Endothelial cell of umbilical vein (primary cell): ENCODE results near the gene C20orf173. TPM values are rescaled to one million over a fixed set of nuclear protein-coding genes. Genes with fewer than 3 reads are reported as not detected.

Experiments
- BruUV-seq: library from RNA; stranded (reverse); fragments of 400-500 nt; replicated peaks from 2 replicates; lab custom pipeline; 2021; lab: Mats Ljungman, UMichigan
- CTCF ChIA-PET: fragments of 300-600, 350-600 bp; sonication (Branson Sonifier 250); formaldehyde crosslinking; loops from one replicate; lab custom pipeline; 2021; ENCODE audit warnings: antibody characterized with exemption, inconsistent platforms; lab: Charles Lee
- POLR2A ChIA-PET: fragments of 300-600, 350-600 bp; sonication (Branson Sonifier 250); formaldehyde crosslinking; loops from one replicate; lab custom pipeline; 2021; ENCODE audit warnings: antibody characterized with exemption, inconsistent platforms; lab: Charles Lee
- DNase-seq: peaks from one replicate; pipeline ENCODE4 v3.0.0-alpha.2; 2011; ENCODE audit warnings: low read depth, low spot score
- FAIRE-seq: peaks from 2 replicates; lab custom pipeline; 2011; peaks lifted over from hg19 to GRCh38; lab: Jason Lieb, UNC
- H2AFZ ChIP-seq: 2 replicates; pipeline ENCODE4 v1.6.0; 2012; ENCODE audit warnings: low read depth, low read length, control low read depth, inconsistent platforms
- H3K27ac ChIP-seq: 2 replicates; pipeline ENCODE4 v1.5.1; 2011; ENCODE audit warnings: low read depth, mild to moderate bottlenecking, control low read depth, low read length, moderate library complexity; ENCODE audit not compliant: insufficient read depth
- H3K27me3 ChIP-seq, 2 experiments: 2 replicates each; pipeline versions ENCODE4 v1.6.0 to v1.6.1; 2011; ENCODE audit warnings: low read length in 2 of 2, mixed read lengths in 1 of 2; ENCODE audit not compliant: control insufficient read depth in 2 of 2, insufficient read depth in 2 of 2
- H3K36me3 ChIP-seq, 2 experiments: 2 replicates in 1 of 2; 3 replicates in 1 of 2; pipeline ENCODE4 v1.5.1; 2011; ENCODE audit warnings: low read length in 2 of 2, mild to moderate bottlenecking in 1 of 2, moderate library complexity in 1 of 2; ENCODE audit not compliant: control insufficient read depth in 2 of 2, insufficient read depth in 2 of 2; ENCODE audit errors: extremely low read depth in 1 of 2
- H3K4me1 ChIP-seq: 3 replicates; pipeline ENCODE4 v1.5.1; 2011; ENCODE audit warnings: mild to moderate bottlenecking, low read length; ENCODE audit not compliant: control insufficient read depth, insufficient read depth; ENCODE audit errors: extremely low read depth
- H3K4me2 ChIP-seq: 2 replicates; pipeline ENCODE4 v1.6.1; 2011; ENCODE audit warnings: low read length, control low read depth, mixed read lengths; ENCODE audit not compliant: insufficient read depth
- H3K4me3 ChIP-seq, 3 experiments: fragments of 200-600 bp in 1 of 3; sonication (generic), shearing (Covaris generic) in 1 of 3; replicated peaks in 1 of 3; 2 replicates each; pipeline ENCODE4 v1.5.1; 2011 to 2016; ENCODE audit warnings: control low read depth in 3 of 3, low read length in 3 of 3, mild to moderate bottlenecking in 2 of 3, inconsistent platforms in 1 of 3, low read depth in 1 of 3, moderate library complexity in 1 of 3; ENCODE audit not compliant: insufficient read depth in 1 of 3
- H3K79me2 ChIP-seq: 2 replicates; pipeline ENCODE4 v1.6.0; 2012; ENCODE audit warnings: low read length, inconsistent platforms; ENCODE audit not compliant: control insufficient read depth, insufficient read depth
- H3K9ac ChIP-seq: replicated peaks from 2 replicates; pipeline ENCODE3; 2011; ENCODE audit warnings: low read length, control low read depth; ENCODE audit not compliant: insufficient read depth; ENCODE audit errors: extremely low read depth
- H3K9me1 ChIP-seq: replicated peaks from 3 replicates; pipeline ENCODE4 v1.6.0; 2011; ENCODE audit warnings: mild to moderate bottlenecking, low read length; ENCODE audit not compliant: control insufficient read depth, insufficient read depth; ENCODE audit errors: extremely low read depth
- H3K9me3 ChIP-seq: replicated peaks from 2 replicates; pipeline ENCODE4 v1.5.1; 2012; ENCODE audit warnings: low read length, inconsistent platforms; ENCODE audit not compliant: control insufficient read depth, insufficient read depth
- H4K20me1 ChIP-seq: replicated peaks from 2 replicates; pipeline ENCODE3; 2011; ENCODE audit warnings: mild to moderate bottlenecking, low read length; ENCODE audit not compliant: control insufficient read depth, insufficient read depth; ENCODE audit errors: extremely low read depth
- EZH2 ChIP-seq: IDR thresholded peaks from 2 replicates; pipeline ENCODE4 v1.6.1; 2012; ENCODE audit warnings: borderline replicate concordance, low read depth, mild to moderate bottlenecking, moderate library complexity, low read length, inconsistent platforms; ENCODE audit not compliant: severe bottlenecking
- FOS ChIP-seq: IDR thresholded peaks from 2 replicates; pipeline ENCODE4 v1.6.1; 2011; ENCODE audit warnings: mild to moderate bottlenecking, low read length, moderate library complexity, borderline replicate concordance; ENCODE audit not compliant: insufficient read depth
- GATA2 ChIP-seq: IDR thresholded peaks from 2 replicates; pipeline ENCODE4 v1.7.0; 2011; ENCODE audit warnings: low read depth, mild to moderate bottlenecking, moderate library complexity, mixed read lengths, low read length; ENCODE audit not compliant: insufficient read length, insufficient read depth
- JUN ChIP-seq: IDR thresholded peaks from 2 replicates; pipeline ENCODE4 v1.6.1; 2011; ENCODE audit warnings: borderline replicate concordance, low read depth; ENCODE audit not compliant: insufficient read length, insufficient read depth
- MYC ChIP-seq: IDR thresholded peaks from one replicate; pipeline ENCODE4 v1.6.1; 2011; ENCODE audit warnings: mild to moderate bottlenecking, low read depth, low read length
- POLR2A ChIP-seq: IDR thresholded peaks from 2 replicates; pipeline ENCODE4 v1.6.1; 2012; ENCODE audit warnings: low read depth, mild to moderate bottlenecking, control low read depth, low read length
- POLR2AphosphoS5 ChIP-seq: IDR thresholded peaks from 2 replicates; pipeline ENCODE4 v1.6.1; 2012; ENCODE audit warnings: low read depth, mild to moderate bottlenecking, control low read depth, low read length, moderate library complexity; ENCODE audit not compliant: insufficient read depth
- dilution Hi-C: fragments of 300-500 bp; cut with MboI; formaldehyde crosslinking; loops from one replicate; pipeline ENCODE4 v1.15.0; 2019; ENCODE audit warnings: low sequenced_read_pairs; ENCODE audit not compliant: extremely low pct_ligation_motif_present
- intact Hi-C: fragments of 100-400 bp; cut with micrococcal nuclease; formaldehyde crosslinking; loops from one replicate; pipeline ENCODE4 v1.10.0; 2022
- polyA plus RNA-seq, 4 experiments: library from polyadenylated mRNA; depleted of rRNA in 3 of 4; stranded (reverse) in 3 of 4; unstranded in 1 of 4; fragments of >200 nt; gene quantifications; 2 replicates each; pipeline versions ENCODE4 v1.2.1 to v1.2.3, GENCODE V29; 2011 to 2012; ENCODE audit warnings: missing spikeins in 1 of 4
- total RNA-seq: library from RNA; stranded (reverse); gene quantifications from 2 replicates; pipeline ENCODE4 v1.2.3, GENCODE V29; 2021
- TF ChIP-seq, protein P1 (sequence below): IDR thresholded peaks from 2 replicates; pipeline ENCODE4 v1.6.1; 2011; ENCODE audit not compliant: insufficient read depth, insufficient read length
- TF ChIP-seq, protein P2 (sequence below), 2 donors: IDR thresholded peaks; 1 replicate in 1 of 2; 2 replicates in 1 of 2; pipeline ENCODE4 v1.5.1; 2011; ENCODE audit warnings: low read length in 2 of 2, mild to moderate bottlenecking in 2 of 2, moderate library complexity in 2 of 2, control low read depth in 1 of 2, inconsistent platforms in 1 of 2, low read depth in 1 of 2; ENCODE audit not compliant: insufficient read depth in 1 of 2; ENCODE audit errors: extremely low read depth in 1 of 2

The C20orf173 gene
- total and polyA plus RNA-seq, 2 donors (not counting 3 experiments of a cell fraction or from before 2014, with no cell fraction given) = not detected

GRCh38 chr20:35556871-35557270, 27.4 kb upstream of the C20orf173 start:
- Histone ChIP-seq H3K9me3 (no peaks in the 10 kb centered on the region), H2AFZ (no peak overlapping the region), H3K36me3 (peaks cover 3 to 35% of the 10 kb centered on the region in 2 experiments), H3K4me3 (no peak overlapping the region), H3K9ac (no peak overlapping the region), H3K27me3 (no peaks in the 10 kb centered on the region), H3K27ac (no peak overlapping the region), H3K79me2 (no peaks in the 10 kb centered on the region), H4K20me1 (no peaks in the 10 kb centered on the region), H3K9me1 (no peaks in the 10 kb centered on the region), H3K4me1 (no peaks in the 10 kb centered on the region), H3K4me2 (no peak overlapping the region)
- TF ChIP-seq, protein P1, sequence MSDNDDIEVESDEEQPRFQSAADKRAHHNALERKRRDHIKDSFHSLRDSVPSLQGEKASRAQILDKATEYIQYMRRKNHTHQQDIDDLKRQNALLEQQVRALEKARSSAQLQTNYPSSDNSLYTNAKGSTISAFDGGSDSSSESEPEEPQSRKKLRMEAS = no peak
- no peak for TF ChIP-seq FOS
- no peak for TF ChIP-seq POLR2AphosphoS5
- TF ChIP-seq, protein P2, sequence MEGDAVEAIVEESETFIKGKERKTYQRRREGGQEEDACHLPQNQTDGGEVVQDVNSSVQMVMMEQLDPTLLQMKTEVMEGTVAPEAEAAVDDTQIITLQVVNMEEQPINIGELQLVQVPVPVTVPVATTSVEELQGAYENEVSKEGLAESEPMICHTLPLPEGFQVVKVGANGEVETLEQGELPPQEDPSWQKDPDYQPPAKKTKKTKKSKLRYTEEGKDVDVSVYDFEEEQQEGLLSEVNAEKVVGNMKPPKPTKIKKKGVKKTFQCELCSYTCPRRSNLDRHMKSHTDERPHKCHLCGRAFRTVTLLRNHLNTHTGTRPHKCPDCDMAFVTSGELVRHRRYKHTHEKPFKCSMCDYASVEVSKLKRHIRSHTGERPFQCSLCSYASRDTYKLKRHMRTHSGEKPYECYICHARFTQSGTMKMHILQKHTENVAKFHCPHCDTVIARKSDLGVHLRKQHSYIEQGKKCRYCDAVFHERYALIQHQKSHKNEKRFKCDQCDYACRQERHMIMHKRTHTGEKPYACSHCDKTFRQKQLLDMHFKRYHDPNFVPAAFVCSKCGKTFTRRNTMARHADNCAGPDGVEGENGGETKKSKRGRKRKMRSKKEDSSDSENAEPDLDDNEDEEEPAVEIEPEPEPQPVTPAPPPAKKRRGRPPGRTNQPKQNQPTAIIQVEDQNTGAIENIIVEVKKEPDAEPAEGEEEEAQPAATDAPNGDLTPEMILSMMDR (IDR thresholded peaks at IDR 0.05; ENCODE audit: extremely low read depth in 1 of 2, insufficient read depth in 1 of 2, low read depth in 1 of 2, low read length in 2 of 2) = no peak
- TF ChIP-seq MYC = no peak
- TF ChIP-seq JUN = no peak
- TF ChIP-seq EZH2 = no peak
- no peak for TF ChIP-seq POLR2A
- TF ChIP-seq GATA2 = no peak
- ChIA-PET CTCF (interaction anchor here (1.0 kb wide), 1 partner anchor 22 kb away, joined by 3 read pairs; no protein-coding TSS in a partner anchor), POLR2A (no interaction called here)
- intact Hi-C loops (no loop called here), dilution Hi-C loops (no loop called here)
- FAIRE-seq = no peak
- DNase-seq = no peak
- BruUV-seq = TSS peak; percentile 14
